Memory B cell (primary cell): ENCODE results near the gene TRERF1.

Source experiments
- ATAC-seq: fragments of 150-1000 bp; cut with Tn5 transposase; 2 replicates; pipeline ENCODE4 v1.10.0; 2021; ENCODE audit warnings: low read depth, mild to moderate bottlenecking, moderate library complexity
- DNase-seq, 2 donors: peaks; one replicate each; pipeline ENCODE4 v3.0.0; 2022; ENCODE audit warnings: low spot score in 2 of 2
- H3K27ac Mint-ChIP-seq: one replicate; pipeline ENCODE4 v1.8.0; 2022; ENCODE audit warnings: mild to moderate bottlenecking, moderate library complexity, mixed read lengths
- H3K27me3 Mint-ChIP-seq: one replicate; pipeline ENCODE4 v1.8.0; 2022; ENCODE audit warnings: mixed read lengths
- H3K36me3 Mint-ChIP-seq: one replicate; pipeline ENCODE4 v1.8.0; 2022; ENCODE audit warnings: mild to moderate bottlenecking, mixed read lengths
- H3K4me1 Mint-ChIP-seq: one replicate; pipeline ENCODE4 v1.8.0; 2022; ENCODE audit warnings: mixed read lengths
- H3K4me3 Mint-ChIP-seq: one replicate; pipeline ENCODE4 v1.8.0; 2022; ENCODE audit warnings: mild to moderate bottlenecking, moderate library complexity, mixed read lengths
- H3K9me3 Mint-ChIP-seq: one replicate; pipeline ENCODE4 v1.8.0; 2022; ENCODE audit warnings: mixed read lengths

Gene TRERF1

DNA sequence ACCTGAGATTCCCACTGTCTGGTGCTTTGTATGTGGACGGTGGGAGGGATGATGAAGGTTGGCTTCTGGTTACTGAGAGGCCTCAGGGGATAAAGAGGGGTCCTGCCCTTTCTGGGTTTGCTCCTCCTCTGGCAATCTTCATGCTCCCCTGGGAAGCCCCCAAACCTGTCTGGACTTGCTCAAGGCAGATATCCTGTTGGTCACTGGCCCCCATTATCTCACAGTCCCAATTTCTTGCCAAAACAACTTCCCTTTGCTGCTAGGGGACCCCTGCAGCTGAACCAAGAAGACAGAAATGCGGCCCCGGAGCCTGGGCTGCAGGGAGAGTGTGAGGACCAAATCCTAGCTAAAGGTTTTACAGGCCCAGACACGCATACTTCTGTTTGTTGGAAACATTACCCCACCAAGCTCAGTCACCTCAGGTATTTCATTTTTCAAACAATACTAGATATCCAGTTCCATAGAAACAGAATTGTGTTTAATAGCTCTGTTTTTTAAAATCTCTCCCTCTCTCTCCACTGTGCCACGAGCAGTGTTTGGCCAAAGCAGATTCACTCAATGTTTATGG, 170.7 kb downstream of the TRERF1 start:
- H3K27me3 Mint-ChIP-seq: no peaks in the 10 kb centered on the region
- H3K4me1 Mint-ChIP-seq: peaks cover 16% of the 10 kb centered on the region
- H3K4me3 Mint-ChIP-seq: no peak overlapping the region
- peak overlapping the region; percentile 66 for H3K27ac Mint-ChIP-seq
- DNase-seq: no peak
- ATAC-seq: no peak
- H3K9me3 Mint-ChIP-seq: peaks cover 1% of the 10 kb centered on the region
- H3K36me3 Mint-ChIP-seq: peaks cover 4% of the 10 kb centered on the region

DNA sequence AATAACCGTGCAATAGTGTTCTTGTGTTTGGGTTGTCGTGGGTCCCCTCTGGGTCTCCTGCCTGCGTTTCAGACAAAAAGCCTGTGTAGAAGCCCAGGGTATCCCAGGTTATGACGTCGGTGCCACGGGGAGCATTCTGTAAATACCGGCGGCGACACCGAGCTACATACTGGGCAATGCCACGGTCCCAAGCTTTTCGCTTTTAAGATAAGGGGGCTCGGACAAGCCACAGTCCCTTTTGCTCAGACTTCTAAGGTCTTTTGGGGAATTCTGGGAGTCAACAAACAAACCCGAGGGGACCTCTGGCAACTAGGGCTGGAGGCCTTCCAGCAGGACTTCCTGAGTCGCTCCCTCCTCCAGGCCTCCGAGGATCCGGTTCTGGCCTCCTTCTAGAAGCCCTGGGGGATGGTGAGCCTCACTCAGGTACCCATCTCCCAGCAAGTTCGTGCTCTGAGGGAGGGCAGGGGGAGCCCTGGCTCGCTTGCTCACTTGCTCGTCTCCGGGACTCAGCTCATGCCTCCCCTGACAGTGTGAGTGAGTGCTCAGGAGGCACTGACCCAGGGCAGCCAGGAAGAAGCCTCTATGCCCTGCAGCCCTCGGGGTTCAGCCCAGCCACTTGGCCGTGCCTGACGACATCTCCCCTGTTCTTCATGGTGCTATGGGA, 171.6 kb downstream of the TRERF1 start:
- peaks cover 1% of the 10 kb centered on the region for H3K9me3 Mint-ChIP-seq
- peak overlapping the region; percentile 9 for H3K27ac Mint-ChIP-seq
- ATAC-seq (no peak), DNase-seq (no peak)
- H3K4me3 Mint-ChIP-seq: no peak overlapping the region
- H3K27me3 Mint-ChIP-seq: no peaks in the 10 kb centered on the region
- H3K36me3 Mint-ChIP-seq: peaks cover 4% of the 10 kb centered on the region
- H3K4me1 Mint-ChIP-seq: peaks cover 16% of the 10 kb centered on the region

DNA sequence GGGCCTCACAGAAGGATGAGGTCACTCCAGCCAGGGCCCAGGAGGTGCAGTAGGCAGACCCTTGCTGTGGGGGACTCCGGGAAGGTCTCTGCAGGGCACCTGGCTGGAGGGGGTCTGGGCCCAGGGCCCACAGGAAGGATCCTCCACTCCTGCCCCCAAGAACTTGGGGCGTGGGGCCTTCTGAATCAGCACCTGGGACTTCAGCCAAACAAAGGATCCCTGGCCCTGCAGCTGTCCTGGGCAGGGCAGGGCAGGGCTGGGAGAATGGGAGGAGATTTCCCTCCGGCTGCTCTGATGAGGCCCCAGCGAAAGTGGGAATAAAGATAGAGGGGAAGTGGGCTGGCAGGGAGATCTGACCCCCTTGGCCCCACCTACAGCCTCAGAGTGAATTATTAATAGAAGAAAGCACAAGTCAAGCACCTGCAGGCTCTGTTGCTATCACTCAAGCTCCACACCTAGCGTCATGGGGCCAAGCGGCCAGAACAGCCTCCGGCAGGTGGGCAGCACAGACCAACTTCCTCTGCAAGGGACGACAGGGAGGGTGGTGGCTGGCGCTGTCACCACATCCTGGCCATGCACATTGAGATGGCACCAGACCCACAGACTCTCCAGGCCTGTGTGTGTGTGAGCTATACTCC, 172.5 kb downstream of the TRERF1 start:
- Mint-ChIP-seq H3K27me3 (no peaks in the 10 kb centered on the region), H3K4me1 (peaks cover 16% of the 10 kb centered on the region), H3K27ac (peak overlapping the region; percentile 9), H3K4me3 (no peak overlapping the region), H3K9me3 (peaks cover 1% of the 10 kb centered on the region), H3K36me3 (peaks cover 4% of the 10 kb centered on the region)
- DNase-seq (no peak), ATAC-seq (peak; percentile 55)

DNA sequence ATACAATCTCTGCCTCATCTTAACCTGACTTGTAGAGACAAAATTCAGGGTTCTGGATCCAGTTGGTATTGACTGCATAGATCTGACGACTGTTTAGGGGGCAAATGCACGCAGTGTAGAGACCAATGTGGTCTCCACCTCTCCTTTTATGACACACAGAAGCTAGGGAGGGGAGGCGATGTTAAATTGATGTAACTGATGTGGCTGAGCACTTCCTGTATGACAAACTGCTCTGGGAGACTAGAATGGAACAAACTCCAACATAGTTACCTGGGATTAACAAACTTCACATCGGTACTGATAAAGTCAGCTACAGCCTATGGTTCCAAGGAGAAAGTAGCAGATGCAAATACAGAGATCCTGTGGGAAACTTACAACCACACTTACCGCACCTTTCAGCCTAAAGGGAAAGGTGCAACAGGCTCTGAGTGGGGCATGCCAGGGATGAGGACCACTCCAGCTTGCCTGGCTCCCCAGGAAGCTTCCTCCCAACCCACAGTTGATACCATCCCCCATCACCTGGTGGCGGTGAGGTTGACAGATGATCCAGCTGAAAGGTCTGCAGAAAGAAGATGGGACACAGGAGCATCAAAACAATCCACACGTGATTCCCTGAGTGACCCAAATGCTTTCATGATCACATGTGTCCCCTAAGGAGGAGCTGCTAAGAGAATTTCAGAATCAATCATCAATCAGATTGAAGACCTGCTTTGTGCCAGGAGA, 173.4 kb downstream of the TRERF1 start:
- DNase-seq (no peak), ATAC-seq (no peak)
- Mint-ChIP-seq H3K36me3 (peaks cover 4% of the 10 kb centered on the region), H3K4me1 (peaks cover 16% of the 10 kb centered on the region), H3K27ac (no peak overlapping the region), H3K9me3 (peaks cover 1% of the 10 kb centered on the region), H3K4me3 (no peak overlapping the region), H3K27me3 (no peaks in the 10 kb centered on the region)

DNA sequence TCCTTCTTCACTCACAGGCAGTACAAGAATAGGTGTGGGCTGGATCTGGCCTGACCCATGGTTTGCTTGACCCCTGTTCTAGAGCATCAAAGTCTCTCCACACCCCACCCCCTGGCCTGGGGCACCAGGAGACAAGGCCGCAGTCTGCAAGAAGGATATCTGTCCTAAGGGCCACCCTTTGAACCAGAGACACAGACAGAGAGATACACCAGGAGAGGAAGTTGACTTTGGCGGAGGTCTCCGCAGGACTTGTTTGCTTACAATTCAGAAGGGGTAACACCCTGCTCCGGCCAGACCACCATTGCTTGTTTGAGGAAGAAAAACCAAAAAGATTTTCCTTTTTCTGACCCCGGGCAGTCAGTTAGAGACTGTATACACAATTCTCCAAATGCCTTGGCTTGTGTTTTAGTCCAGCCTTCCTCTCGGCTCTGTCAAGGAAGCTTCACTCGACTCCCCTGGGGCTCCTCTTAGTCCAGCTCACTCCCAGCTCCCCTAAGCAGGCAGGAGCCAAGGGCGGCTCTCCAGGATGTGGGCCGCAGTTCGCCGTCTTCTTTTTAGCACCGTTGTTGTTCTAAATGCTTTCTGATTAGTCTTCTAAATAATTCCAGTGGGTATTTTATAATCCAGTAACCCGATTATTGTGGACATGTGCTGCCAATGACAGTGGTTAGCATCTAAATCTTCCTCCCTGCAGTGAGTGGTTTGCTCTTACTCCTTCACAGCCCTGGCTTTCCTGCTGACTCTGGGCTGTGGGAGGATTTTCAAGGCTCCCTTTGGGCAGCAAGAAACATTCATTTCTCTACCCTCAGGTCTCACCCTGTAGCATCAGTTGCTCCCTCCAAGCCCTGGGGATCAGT, 175.5 kb downstream of the TRERF1 start:
- Mint-ChIP-seq H3K27me3 (no peaks in the 10 kb centered on the region), H3K4me3 (no peak overlapping the region), H3K4me1 (peaks cover 11% of the 10 kb centered on the region), H3K36me3 (peaks cover 2% of the 10 kb centered on the region), H3K27ac (no peak overlapping the region), H3K9me3 (no peaks in the 10 kb centered on the region)
- ATAC-seq (no peak), DNase-seq (no peak)

DNA sequence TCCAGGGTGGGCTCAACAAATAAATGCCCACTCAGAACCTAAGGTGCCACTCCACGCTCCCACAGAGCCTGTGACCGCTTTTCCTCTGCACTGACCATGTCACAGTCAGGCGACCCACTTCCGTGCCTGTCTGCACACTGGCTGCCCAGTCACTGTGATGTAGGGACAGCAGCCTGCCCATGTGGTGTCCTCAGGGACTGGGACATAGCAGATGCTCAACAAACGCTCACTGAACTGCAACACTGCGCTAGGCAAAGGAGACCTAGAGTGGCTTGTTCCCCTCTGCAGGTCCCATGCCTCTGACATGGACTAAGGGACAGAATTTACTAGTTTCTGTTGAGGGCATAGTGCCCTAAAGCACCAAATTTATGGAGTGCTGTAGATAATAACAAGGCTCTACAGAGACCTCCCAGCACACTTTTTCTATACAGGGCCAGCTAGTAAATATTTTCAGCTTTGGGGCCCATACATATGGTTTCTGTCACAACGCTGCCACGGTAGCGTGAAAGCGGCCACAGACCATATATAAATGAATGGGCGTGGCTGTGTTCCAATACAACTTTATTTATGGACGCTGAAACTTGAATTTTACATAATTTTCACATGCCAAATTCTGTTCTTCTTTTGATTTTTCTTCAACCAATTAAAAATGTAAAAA, 176.2 kb downstream of the TRERF1 start:
- no peak overlapping the region for H3K4me3 Mint-ChIP-seq
- no peak overlapping the region for H3K27ac Mint-ChIP-seq
- H3K27me3 Mint-ChIP-seq: no peaks in the 10 kb centered on the region
- peaks cover 2% of the 10 kb centered on the region for H3K36me3 Mint-ChIP-seq
- no peak for DNase-seq
- peaks cover 10% of the 10 kb centered on the region for H3K4me1 Mint-ChIP-seq
- no peaks in the 10 kb centered on the region for H3K9me3 Mint-ChIP-seq
- ATAC-seq: no peak

DNA sequence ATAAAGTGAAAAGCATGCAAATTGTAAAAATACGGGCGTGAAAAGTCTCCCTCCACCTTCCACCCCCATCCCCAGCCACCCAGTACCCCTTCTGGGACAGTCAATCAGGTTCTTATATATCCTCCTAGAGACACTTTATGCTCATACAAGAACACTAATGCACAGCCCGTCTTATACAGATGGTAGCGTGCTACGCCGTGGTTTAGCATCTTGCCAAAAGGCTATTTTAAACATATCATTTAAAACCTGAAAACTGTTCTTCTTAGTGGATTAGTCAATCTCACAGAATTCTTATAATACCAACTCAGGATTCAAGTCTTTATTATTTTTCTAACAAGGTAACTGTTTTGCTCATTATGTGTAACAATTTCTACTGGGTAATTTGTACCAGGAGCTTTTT, 176.8 kb downstream of the TRERF1 start:
- ATAC-seq (no peak), DNase-seq (no peak)
- H3K36me3 Mint-ChIP-seq: peaks cover 2% of the 10 kb centered on the region
- no peaks in the 10 kb centered on the region for H3K9me3 Mint-ChIP-seq
- H3K27ac Mint-ChIP-seq: no peak overlapping the region
- no peak overlapping the region for H3K4me3 Mint-ChIP-seq
- H3K27me3 Mint-ChIP-seq: no peaks in the 10 kb centered on the region
- peaks cover 15% of the 10 kb centered on the region for H3K4me1 Mint-ChIP-seq

DNA sequence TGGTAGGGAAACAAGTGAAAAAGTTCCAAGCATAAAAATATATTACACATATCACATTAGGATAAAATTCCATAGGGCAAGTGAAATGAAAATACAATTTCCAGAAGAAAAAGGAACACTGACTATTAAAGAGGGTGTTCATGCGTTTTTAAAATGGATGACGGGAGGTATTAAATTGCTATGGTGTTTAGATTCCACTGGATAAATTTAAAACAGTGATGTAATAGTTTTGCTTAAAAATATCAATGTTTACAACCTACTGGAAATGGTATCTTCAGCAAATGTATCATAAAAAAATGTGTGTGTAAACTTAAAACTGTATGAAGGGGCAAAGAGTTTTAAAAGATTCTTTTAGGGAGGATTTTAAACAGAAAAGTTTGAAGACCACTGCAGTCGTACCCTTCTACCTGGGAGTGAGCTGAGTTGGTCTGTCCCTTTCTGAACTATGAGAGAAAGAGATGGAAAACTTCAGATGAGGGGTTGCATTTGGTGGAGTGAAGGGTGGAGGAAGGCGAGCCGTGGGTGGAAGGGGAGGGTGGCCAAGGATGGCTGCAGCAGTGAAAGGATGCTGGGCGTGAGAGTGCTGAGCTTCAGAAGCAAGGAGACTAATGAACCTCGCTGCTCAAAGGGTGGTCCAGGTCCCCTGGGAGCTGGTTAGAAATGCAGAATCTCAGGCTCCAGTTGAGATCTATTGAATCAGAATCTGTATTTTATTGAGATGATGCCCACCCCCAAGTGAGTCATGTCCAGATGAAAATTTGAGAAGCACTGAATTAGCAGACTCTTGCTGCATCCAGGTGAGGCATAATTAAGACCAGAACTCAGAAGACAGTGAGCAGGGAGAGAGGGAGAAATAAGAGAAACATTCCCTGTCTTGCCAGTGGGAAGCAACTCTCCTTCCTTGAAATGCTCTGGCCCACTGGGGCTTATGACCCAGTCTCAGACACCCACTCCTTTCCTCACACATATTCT, 179.6 kb downstream of the TRERF1 start:
- Mint-ChIP-seq H3K27me3 (no peaks in the 10 kb centered on the region), H3K27ac (no peak overlapping the region), H3K4me3 (no peak overlapping the region), H3K36me3 (no peaks in the 10 kb centered on the region), H3K9me3 (no peaks in the 10 kb centered on the region), H3K4me1 (peaks cover 15% of the 10 kb centered on the region)
- DNase-seq (no peak), ATAC-seq (no peak)

DNA sequence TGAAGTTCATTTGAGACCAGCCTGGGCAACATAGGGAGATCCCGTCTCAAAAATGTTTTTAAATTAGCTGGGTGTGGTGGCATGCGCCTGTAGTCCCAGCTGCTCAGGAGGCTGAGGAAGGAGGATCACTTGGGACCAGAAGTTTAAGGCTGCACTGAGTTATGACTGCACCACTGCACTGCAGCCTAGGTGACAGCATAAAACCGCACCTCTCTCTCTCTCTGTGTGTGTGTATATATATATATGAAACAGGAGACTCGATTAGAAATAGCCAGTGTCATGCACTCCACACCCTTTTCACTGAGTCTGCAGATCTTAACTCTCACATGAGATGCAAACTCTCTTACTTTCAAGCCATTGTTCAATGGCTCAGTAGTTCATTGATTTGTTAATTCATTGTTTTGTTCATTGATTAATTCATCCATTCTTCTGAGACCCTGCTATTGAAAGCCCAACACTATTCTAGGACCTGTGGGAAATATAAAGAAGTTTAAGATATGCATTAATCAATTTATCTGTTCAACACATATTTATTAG, 181.7 kb downstream of the TRERF1 start:
- no peak overlapping the region for H3K4me3 Mint-ChIP-seq
- H3K4me1 Mint-ChIP-seq: peaks cover 17% of the 10 kb centered on the region
- peak overlapping the region; percentile 17 for H3K27ac Mint-ChIP-seq
- H3K27me3 Mint-ChIP-seq: no peaks in the 10 kb centered on the region
- H3K36me3 Mint-ChIP-seq: no peaks in the 10 kb centered on the region
- no peaks in the 10 kb centered on the region for H3K9me3 Mint-ChIP-seq
- DNase-seq (no peak), ATAC-seq (peak; percentile 8)

DNA sequence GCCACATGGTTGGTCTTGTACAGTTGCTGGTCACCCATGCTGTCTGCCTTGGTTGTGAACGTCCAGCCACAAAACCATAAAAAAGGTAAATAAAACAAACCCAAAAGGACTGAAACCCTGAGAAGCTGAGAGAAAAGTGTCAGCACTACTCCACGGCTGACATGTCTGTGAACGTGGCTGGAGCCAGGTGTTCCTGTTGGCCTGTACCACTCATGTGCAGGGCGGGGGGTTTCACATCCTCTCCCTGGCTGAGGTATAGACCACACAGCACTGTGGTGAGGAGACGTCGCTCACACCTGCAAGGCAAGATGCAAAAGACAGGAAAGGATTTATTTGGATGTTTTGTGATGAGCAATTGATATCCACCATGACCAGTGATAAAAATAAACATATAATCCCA, 182.2 kb downstream of the TRERF1 start:
- H3K27ac Mint-ChIP-seq: peak overlapping the region; percentile 17
- DNase-seq (peak; percentile 34 to 55), ATAC-seq (peak; percentile 100)
- H3K4me3 Mint-ChIP-seq: peak overlapping the region; percentile 12
- no peaks in the 10 kb centered on the region for H3K36me3 Mint-ChIP-seq
- no peaks in the 10 kb centered on the region for H3K9me3 Mint-ChIP-seq
- H3K4me1 Mint-ChIP-seq: peaks cover 17% of the 10 kb centered on the region
- no peaks in the 10 kb centered on the region for H3K27me3 Mint-ChIP-seq

DNA sequence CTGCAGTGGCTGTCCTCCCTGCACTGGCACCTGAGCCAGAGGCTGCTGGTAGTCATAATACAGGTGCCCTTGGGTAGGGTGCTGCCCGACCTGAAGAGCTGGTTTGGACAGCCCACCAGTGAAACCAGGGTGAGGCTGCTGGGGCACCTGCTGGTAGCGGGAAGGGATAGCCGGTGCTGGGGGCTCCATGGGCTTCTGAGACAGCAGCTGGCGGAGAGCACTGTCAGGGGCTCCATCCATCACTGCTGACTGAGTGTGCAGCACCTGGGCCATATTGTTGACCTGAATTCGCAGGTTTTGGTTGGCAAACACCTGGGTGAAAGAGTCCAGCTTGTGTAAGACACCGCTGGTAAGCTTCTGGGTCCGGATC, 182.9 kb downstream of the TRERF1 start:
- ATAC-seq: no peak
- Mint-ChIP-seq H3K9me3 (no peaks in the 10 kb centered on the region), H3K27ac (no peak overlapping the region), H3K4me1 (peaks cover 17% of the 10 kb centered on the region), H3K27me3 (no peaks in the 10 kb centered on the region), H3K4me3 (no peak overlapping the region), H3K36me3 (no peaks in the 10 kb centered on the region)
- DNase-seq: no peak

DNA sequence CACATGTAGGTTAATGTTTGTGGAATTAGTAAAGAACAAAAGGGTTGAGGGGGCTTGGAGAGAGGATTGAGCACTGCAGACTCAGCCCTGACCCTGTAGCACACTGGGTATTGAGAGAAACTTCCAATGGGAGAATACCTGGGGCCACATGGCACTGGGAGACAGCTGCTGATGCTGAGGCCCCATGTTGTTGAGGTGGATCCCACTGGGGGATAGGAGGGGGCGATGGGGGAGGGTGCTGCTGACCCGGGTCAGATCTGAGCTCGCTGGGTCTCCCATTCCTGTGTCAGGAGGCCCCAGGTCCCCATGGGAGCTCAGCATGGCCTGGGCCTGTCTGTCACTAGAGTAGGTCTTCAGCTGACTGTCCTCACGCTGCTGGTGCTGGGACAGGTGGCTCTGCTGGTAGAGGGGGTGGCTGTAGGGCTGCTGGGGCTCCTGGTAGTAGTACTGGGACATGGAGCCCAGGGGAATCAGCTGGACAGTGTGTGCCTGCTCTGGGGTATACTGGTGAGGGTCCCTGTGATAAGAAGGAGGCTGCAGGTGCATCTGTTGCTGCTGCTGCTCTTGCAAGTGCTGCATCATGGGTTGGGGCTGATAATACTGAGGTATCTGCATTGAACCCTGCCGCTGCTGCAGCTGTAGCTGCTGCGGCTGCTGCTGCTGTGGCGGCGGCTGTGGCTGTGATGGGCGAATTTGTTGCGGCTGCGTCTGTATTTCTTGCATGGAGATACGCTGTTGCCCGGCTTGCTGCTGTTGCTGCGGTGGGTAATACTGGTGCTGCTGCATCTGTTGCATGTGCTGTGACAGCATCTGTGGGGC, 183.5 kb downstream of the TRERF1 start:
- no peak for DNase-seq
- Mint-ChIP-seq H3K36me3 (no peaks in the 10 kb centered on the region), H3K9me3 (no peaks in the 10 kb centered on the region), H3K4me1 (peaks cover 17% of the 10 kb centered on the region), H3K27me3 (no peaks in the 10 kb centered on the region), H3K27ac (no peak overlapping the region), H3K4me3 (no peak overlapping the region)
- ATAC-seq: no peak
